ENCODE measurements around the gene PRPF8.

DNA sequence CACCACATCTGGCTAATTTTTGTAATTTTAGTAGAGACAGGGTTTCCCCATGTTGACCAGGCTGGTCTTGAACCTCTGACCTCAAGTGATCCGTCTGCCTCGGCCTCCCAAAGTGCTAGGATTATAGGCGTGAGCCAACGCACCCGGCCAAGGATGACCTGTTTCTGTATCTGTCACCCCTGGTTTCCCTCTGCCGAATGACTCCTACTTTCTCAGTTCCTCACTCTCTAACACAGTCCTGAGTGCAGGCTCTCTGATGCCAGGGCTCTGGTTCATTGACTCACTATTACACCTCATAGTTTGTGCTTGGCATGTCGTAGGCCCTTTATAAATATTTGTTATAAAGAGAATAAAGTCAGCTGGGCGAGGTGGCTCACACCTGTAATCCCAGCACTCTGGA lies 10.7 kb upstream of the PRPF8 start:
- TF ChIP-seq, protein P1, sequence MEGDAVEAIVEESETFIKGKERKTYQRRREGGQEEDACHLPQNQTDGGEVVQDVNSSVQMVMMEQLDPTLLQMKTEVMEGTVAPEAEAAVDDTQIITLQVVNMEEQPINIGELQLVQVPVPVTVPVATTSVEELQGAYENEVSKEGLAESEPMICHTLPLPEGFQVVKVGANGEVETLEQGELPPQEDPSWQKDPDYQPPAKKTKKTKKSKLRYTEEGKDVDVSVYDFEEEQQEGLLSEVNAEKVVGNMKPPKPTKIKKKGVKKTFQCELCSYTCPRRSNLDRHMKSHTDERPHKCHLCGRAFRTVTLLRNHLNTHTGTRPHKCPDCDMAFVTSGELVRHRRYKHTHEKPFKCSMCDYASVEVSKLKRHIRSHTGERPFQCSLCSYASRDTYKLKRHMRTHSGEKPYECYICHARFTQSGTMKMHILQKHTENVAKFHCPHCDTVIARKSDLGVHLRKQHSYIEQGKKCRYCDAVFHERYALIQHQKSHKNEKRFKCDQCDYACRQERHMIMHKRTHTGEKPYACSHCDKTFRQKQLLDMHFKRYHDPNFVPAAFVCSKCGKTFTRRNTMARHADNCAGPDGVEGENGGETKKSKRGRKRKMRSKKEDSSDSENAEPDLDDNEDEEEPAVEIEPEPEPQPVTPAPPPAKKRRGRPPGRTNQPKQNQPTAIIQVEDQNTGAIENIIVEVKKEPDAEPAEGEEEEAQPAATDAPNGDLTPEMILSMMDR (IDR thresholded peaks at IDR 0.05; ENCODE audit: low read length), result no peak
- no peak for TF ChIP-seq EZH2 (IDR thresholded peaks at IDR 0.05; ENCODE audit: borderline replicate concordance, low read length)
